ENCODE measurements around the gene UQCR11.
"Not testable (repeated sequence)": the region's sequence is repeated elsewhere in the genome, so short reads cannot be mapped to it uniquely, and the experiment has no call there.

UQCR11 gene

GRCh38 chr19:1605236-1606137 is at the start of gene UQCR11:
UQCR11 (minus strand) TSS chr19:1605462; CDS start chr19:1605409, 53 bp downstream.
- peak; percentile 95 for DNase-seq (ENCODE audit: low spot score)

DNA sequence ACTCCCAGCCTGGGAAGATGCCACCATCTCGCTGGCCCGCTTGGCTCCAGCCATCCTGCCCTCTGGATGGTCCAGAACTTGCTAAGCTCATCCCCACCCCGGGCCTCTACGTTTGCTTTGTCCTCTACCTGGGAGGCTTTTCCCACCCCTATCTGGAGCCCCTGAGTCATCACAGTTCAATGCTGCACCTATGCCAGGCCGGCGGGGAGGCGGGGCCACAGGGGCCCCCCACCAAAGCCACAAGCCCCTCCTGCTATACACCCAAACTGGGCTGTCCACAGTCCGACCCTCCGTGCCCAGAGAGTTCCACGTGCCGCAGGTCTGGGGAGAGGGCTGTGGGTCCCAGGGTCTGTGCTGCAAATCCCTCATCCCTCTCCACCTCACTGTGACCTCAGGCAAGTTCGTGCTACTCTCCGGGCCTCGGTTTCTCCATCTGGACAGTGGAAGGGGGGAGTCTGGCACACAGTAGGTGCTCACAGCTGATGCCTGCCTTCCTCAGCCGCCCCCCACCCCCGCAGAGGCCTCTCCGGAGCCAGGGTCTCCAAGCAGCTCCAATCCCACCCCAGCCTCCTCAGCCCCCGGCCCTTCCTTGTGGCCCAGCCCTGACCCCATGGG is 49.0 kb upstream of the UQCR11 start:
- DNase-seq (ENCODE audit: low spot score): no peak

DNA sequence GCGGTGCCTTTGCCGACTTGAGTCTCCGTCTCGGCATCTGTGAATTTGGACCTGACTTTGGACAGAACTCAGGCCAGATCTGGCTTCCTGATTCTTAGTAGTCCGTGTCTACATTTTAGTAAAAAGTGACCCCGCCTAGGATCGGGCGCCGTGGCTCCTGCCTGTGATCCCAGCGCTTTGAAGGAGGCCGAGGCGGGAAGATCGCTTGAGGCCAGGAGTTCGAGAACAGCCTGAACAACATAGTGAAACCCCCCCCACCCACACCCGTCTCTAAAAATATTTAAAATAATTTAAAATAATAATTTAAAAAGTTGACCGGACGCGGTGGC is 48.0 kb upstream of the UQCR11 start:
- no peak for DNase-seq (ENCODE audit: low spot score)

DNA sequence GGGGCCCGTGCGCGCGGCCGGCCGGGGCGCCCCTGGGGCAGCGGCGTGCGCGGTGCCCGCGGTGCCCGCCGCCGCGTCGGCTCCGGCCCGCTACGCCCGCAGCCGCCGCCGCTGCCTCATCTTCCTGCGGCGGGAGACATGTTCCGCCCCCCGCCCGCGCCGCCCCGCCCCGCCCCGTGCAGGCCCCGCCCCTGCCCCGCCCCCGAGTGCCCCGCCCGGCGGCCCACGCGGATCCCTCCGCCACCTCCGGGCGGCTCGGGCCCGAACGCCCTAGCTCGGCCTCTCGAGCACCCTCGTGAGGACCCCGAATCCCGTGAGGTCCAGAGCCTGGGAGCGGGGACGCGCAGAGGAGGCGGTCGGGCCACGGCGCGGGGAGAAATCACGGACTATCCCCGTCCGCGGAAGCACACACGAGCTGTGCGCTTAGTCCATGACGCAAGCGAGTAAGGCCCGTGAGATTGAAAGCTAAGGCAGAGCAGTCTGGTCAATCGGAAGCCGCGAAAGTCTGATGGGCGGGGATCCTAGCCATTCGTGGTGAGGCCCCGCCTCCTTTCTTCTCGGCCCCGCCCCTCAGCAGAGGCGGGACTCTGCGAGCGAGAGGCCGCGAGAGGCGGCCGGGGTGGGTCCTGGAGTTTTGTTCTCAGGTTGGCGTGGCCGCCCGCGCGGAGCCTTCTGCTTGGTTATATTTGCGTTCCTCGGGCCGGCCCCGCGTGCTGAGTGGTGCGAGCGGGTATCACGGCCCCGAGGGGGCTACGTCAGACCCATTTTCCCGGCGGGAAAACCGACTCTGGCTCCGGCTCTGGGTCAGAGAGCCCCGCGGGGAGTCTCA is 47.4 kb upstream of the UQCR11 start, which contains the start of gene TCF3:
TCF3 (minus strand) TSS at position 145 of the 829 bp plus-strand sequence. CDS start 2,367 bp downstream, outside the sequence.
- DNase-seq (ENCODE audit: low spot score): peak; percentile 98

- DNase-seq (ENCODE audit: low spot score): no peak
Observed at GRCh38 chr19:1651568-1652291, 46.5 kb upstream of the UQCR11 start.

- DNase-seq (ENCODE audit: low spot score): peak; percentile 49
Observed at GRCh38 chr19:1650650-1651567, 45.6 kb upstream of the UQCR11 start.

GRCh38 chr19:1649706-1650649 is 44.7 kb upstream of the UQCR11 start:
- DNase-seq (ENCODE audit: low spot score): no peak

- no peak for DNase-seq (ENCODE audit: low spot score)
Observed at GRCh38 chr19:1648920-1649541, 43.8 kb upstream of the UQCR11 start.

GRCh38 chr19:1648459-1648849 is 43.2 kb upstream of the UQCR11 start:
- no peak for DNase-seq (ENCODE audit: low spot score)

DNA sequence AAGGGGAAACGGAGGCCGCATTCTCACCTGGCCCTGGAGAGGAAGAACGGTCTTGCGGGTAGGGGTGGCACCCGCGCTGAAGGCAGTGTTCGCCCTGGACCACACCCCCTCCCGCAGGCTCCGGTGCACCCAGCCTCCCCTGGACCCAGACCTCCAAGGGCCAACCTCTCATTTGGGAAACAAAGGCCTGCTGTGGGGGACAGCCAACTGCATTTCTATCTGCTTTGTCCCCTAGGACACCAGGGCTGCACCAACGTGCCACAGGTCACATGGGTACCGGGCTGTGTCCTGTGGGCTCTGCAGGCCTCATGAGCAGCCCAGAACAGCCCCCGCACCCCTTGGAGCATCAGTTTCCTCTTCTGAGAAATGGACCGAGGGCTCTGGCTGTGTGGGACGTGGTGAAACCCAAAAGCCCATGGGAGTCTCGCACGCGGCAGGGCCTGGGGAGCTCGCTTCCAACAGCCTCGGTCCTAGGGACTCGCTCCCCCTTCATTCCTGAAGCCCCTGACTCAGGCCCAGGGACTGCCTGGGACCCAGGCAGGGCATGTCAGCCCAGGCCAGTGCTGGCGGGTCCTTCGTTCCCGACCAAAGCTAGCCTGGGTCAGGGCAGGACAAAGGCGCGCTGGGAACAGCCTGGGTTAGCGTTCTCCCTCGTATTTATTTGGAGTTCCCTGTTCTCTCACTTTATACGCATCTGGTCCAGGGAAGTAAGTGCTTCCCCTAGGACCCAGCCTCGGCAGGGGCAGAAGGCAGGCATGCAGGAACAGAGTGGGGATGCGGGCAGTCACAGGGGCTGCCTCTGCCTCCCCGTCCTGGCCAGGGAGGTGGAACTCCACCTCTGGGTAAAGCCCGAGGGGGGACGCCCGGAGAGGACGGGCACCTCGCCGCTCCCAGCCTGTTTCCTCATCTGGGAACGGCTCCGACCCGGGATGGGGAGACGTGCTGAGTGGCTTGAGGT is 42.5 kb upstream of the UQCR11 start:
- no peak for DNase-seq (ENCODE audit: low spot score)

GRCh38 chr19:1646659-1647453 is 41.6 kb upstream of the UQCR11 start:
- no peak for DNase-seq (ENCODE audit: low spot score)

- no peak for DNase-seq (ENCODE audit: low spot score)
Observed at GRCh38 chr19:1646149-1646548, 40.9 kb upstream of the UQCR11 start.

GRCh38 chr19:1645299-1645698 is 40.0 kb upstream of the UQCR11 start:
- no peak for DNase-seq (ENCODE audit: low spot score)

DNA sequence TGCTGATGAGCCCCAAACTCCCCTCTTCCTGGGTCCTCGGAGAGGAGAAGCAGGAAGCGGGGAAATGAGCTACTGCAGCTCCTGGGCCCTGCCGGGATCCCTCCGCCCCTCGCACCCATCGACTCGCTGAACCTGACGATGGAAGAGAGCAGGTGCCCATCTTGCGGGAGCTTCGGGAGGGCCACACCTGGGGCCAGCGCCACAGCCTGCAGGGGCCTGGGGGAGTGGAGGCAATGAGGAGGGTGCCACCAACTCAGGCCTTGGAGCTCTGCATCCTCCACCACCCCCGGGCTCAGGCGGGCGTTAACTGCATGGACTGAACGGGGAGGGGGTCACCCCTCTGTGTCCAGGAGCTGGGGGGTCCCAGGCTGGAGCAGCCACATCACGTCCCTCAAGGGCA is 38.8 kb upstream of the UQCR11 start:
- DNase-seq (ENCODE audit: low spot score): no peak

DNA sequence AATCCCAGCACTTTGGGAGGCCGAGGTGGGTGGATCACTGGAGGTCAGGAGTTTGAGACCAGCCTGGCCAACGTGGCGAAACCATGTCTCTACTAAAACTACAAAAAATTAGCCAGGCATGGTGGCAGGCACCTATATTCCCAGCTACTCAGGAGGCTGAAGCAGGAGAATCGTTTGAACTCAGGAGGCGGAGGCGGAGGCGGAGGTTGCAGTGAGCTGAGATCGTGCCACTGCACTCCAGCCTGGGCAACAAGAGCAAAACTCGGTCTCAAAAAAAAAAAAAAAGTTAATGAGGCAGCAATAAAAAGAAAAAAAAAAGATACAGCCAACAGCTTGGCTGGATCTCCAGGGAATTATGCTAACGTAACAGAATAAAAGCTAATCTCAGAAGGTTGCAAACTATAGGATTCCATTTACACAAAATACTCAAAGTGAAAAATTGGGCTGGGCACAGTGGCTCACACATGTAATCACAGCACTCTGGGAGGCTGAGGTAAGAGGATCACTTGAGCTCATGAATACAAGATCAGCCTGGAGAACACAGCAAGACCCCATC is 35.7 kb upstream of the UQCR11 start:
- DNase-seq (ENCODE audit: low spot score): not testable (repeated sequence)

- no peak for DNase-seq (ENCODE audit: low spot score)
Observed at GRCh38 chr19:1636325-1637236, 31.3 kb upstream of the UQCR11 start.

Measured in activated CD4-positive, alpha-beta T cell treated with anti-CD3 and anti-CD28 coated beads, Interleukin-2, Interleukin-4, amounts not matched to agents 100 ng/mL and 50 ng/mL, durations not matched to agents 16 hours and 8 hours (primary cell).